Measurements from ENCODE around the gene LAMA2. TPM values are rescaled to one million over a fixed set of nuclear protein-coding genes. Genes with fewer than 3 reads are reported as not detected.

The LAMA2 gene
- polyA plus RNA-seq, 1 of the 3 experiments (the other 2 are of a cell fraction) = 0.92 TPM

DNA sequence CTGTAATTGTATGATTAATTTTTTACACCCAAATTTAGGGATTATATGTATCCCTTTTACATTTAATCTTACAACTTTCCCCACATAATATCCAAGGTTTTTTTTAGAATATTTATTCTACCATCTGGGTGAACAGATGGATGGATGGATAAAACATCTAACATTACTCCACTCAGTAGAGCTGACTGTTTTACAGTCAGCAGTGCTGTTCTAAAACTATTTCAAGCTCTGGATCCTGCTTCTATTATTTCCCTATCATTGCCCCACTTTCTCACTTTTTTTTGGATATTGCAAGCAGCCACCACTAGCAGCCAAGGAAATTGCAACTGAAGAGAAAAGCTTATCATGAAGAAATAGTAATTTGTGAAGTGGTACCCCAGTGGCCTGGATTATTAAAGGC is 653.3 kb downstream of the LAMA2 start:
- TF ChIP-seq, protein P1, sequence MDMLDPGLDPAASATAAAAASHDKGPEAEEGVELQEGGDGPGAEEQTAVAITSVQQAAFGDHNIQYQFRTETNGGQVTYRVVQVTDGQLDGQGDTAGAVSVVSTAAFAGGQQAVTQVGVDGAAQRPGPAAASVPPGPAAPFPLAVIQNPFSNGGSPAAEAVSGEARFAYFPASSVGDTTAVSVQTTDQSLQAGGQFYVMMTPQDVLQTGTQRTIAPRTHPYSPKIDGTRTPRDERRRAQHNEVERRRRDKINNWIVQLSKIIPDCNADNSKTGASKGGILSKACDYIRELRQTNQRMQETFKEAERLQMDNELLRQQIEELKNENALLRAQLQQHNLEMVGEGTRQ (IDR thresholded peaks at IDR 0.05; ENCODE audit: borderline replicate concordance, low read depth, low read length) = no peak
- TF ChIP-seq RAD21 (IDR thresholded peaks at IDR 0.05; ENCODE audit: low read length) = no peak
- no peak for TF ChIP-seq JUND (IDR thresholded peaks at IDR 0.05)
- no peak for TF ChIP-seq ELF1 (IDR thresholded peaks at IDR 0.05)
- Histone ChIP-seq H3F3A (replicated peaks; ENCODE audit: insufficient read depth) (no peaks in the 10 kb centered on the region), H3K27me3 (ENCODE audit: insufficient read depth) (no peaks in the 10 kb centered on the region), H3K9me2 (no peaks in the 10 kb centered on the region), H2AFZ (ENCODE audit: low read depth) (no peak overlapping the region), H3K4me3 (ENCODE audit: low read depth in 2 of 2, low read length in 1 of 2) (no peak overlapping the region), H3K4me2 (no peak overlapping the region), H3K9me3 (no peaks in the 10 kb centered on the region), H3K27ac (ENCODE audit: low read depth in 2 of 2, low read length in 1 of 2) (no peak overlapping the region), H4K20me1 (ENCODE audit: insufficient read depth) (no peaks in the 10 kb centered on the region), H3K79me2 (ENCODE audit: insufficient read depth) (no peaks in the 10 kb centered on the region), H3K4me1 (ENCODE audit: control insufficient read depth in 1 of 2, insufficient read depth in 2 of 2, low read depth in 1 of 2, low read length in 1 of 2) (no peaks in the 10 kb centered on the region), H3K36me3 (replicated peaks in 1 of 2; ENCODE audit: control insufficient read depth in 1 of 2, insufficient read depth in 2 of 2, low read length in 1 of 2) (peaks cover 18 to 57% of the 10 kb centered on the region in 2 experiments), H3K9ac (no peak overlapping the region)
- POLR2A ChIA-PET = no interaction called here
- no peak for DNase-seq
- CTCF ChIA-PET = no interaction called here

DNA sequence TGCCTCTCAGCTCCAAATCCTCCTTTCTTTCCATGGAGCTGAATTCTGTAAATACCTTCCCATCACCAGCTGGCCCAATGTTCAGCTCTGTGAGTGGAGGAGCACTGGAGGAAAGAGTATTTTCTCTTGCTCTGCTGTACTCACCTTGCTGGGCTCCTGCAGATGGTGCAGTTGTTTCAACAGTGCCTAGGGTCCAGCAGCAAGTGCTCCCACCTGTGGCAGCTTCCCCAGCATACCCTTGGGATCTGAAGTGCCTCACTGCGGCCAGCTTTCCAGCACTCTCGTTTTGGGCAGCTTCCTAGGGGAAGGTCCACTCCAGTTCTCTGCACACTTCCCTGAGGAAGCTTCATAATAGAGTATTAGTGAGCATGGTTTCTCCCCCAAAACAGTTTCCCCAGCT is 656.1 kb downstream of the LAMA2 start:
- Histone ChIP-seq H4K20me1 (ENCODE audit: insufficient read depth) (no peaks in the 10 kb centered on the region), H2AFZ (ENCODE audit: low read depth) (no peak overlapping the region), H3K27ac (ENCODE audit: low read depth in 2 of 2, low read length in 1 of 2) (no peak overlapping the region), H3K79me2 (ENCODE audit: insufficient read depth) (no peaks in the 10 kb centered on the region), H3K4me3 (ENCODE audit: low read depth in 2 of 2, low read length in 1 of 2) (no peak overlapping the region), H3K9ac (no peak overlapping the region), H3K4me1 (ENCODE audit: control insufficient read depth in 1 of 2, insufficient read depth in 2 of 2, low read depth in 1 of 2, low read length in 1 of 2) (no peaks in the 10 kb centered on the region), H3K9me3 (no peaks in the 10 kb centered on the region), H3K4me2 (no peak overlapping the region), H3F3A (replicated peaks; ENCODE audit: insufficient read depth) (peaks cover 16% of the 10 kb centered on the region), H3K9me2 (no peaks in the 10 kb centered on the region), H3K27me3 (ENCODE audit: insufficient read depth) (no peaks in the 10 kb centered on the region), H3K36me3 (replicated peaks in 1 of 2; ENCODE audit: control insufficient read depth in 1 of 2, insufficient read depth in 2 of 2, low read length in 1 of 2) (peaks cover 18 to 58% of the 10 kb centered on the region in 2 experiments)
- ChIA-PET POLR2A (no interaction called here), CTCF (no interaction called here)
- TF ChIP-seq MEF2A (IDR thresholded peaks at IDR 0.05; ENCODE audit: borderline replicate concordance, low read depth) (no peak), TAF1 (IDR thresholded peaks at IDR 0.05; ENCODE audit: borderline replicate concordance, low read depth, low read length) (no peak), JUND (IDR thresholded peaks at IDR 0.05) (no peak), FOSL2 (IDR thresholded peaks at IDR 0.05; ENCODE audit: borderline replicate concordance, low read depth) (no peak), SMC3 (IDR thresholded peaks at IDR 0.05; ENCODE audit: low read depth, low read length) (no peak), RFX5 (IDR thresholded peaks at IDR 0.05; ENCODE audit: low read length) (no peak), EZH2phosphoT487 (IDR thresholded peaks at IDR 0.05; ENCODE audit: borderline replicate concordance, low read depth) (no peak), ELF1 (IDR thresholded peaks at IDR 0.05) (no peak), POLR2AphosphoS5 (IDR thresholded peaks at IDR 0.05; ENCODE audit: low read depth, low read length) (no peak), TCF12 (IDR thresholded peaks at IDR 0.05) (no peak), FOXM1 (IDR thresholded peaks at IDR 0.05; ENCODE audit: low read depth) (no peak), GATA2 (CRISPR knock-in tag; IDR thresholded peaks at IDR 0.05) (no peak), GABPA (IDR thresholded peaks at IDR 0.05; ENCODE audit: low read depth) (no peak), SIN3A (IDR thresholded peaks at IDR 0.05; ENCODE audit: borderline replicate concordance, low read depth, low read length) (no peak), MXI1 (IDR thresholded peaks at IDR 0.05; ENCODE audit: low read depth, low read length) (no peak)
- TF ChIP-seq, protein P2, sequence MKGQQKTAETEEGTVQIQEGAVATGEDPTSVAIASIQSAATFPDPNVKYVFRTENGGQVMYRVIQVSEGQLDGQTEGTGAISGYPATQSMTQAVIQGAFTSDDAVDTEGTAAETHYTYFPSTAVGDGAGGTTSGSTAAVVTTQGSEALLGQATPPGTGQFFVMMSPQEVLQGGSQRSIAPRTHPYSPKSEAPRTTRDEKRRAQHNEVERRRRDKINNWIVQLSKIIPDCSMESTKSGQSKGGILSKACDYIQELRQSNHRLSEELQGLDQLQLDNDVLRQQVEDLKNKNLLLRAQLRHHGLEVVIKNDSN (IDR thresholded peaks at IDR 0.05; ENCODE audit: borderline replicate concordance, low read depth) = no peak
- TF ChIP-seq, protein P3, sequence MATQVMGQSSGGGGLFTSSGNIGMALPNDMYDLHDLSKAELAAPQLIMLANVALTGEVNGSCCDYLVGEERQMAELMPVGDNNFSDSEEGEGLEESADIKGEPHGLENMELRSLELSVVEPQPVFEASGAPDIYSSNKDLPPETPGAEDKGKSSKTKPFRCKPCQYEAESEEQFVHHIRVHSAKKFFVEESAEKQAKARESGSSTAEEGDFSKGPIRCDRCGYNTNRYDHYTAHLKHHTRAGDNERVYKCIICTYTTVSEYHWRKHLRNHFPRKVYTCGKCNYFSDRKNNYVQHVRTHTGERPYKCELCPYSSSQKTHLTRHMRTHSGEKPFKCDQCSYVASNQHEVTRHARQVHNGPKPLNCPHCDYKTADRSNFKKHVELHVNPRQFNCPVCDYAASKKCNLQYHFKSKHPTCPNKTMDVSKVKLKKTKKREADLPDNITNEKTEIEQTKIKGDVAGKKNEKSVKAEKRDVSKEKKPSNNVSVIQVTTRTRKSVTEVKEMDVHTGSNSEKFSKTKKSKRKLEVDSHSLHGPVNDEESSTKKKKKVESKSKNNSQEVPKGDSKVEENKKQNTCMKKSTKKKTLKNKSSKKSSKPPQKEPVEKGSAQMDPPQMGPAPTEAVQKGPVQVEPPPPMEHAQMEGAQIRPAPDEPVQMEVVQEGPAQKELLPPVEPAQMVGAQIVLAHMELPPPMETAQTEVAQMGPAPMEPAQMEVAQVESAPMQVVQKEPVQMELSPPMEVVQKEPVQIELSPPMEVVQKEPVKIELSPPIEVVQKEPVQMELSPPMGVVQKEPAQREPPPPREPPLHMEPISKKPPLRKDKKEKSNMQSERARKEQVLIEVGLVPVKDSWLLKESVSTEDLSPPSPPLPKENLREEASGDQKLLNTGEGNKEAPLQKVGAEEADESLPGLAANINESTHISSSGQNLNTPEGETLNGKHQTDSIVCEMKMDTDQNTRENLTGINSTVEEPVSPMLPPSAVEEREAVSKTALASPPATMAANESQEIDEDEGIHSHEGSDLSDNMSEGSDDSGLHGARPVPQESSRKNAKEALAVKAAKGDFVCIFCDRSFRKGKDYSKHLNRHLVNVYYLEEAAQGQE (IDR thresholded peaks at IDR 0.05; ENCODE audit: low read depth, low read length) = no peak
- TF ChIP-seq, protein P4, sequence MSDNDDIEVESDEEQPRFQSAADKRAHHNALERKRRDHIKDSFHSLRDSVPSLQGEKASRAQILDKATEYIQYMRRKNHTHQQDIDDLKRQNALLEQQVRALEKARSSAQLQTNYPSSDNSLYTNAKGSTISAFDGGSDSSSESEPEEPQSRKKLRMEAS (IDR thresholded peaks at IDR 0.05; ENCODE audit: low read depth) = no peak
- DNase-seq = no peak
- no CpG with 5 or more reads among the region's 2 CpGs for WGBS (ENCODE audit: low lambda C conversion rate)

Measured in SK-N-SH (cell line).